OCI-LY7 (cell line): ENCODE data around the gene C3orf18. TPM values are rescaled to one million over a fixed set of nuclear protein-coding genes. Genes with fewer than 3 reads are reported as not detected.

Experiments
- BruUV-seq: library from RNA; stranded (reverse); fragments of 400-500 nt; replicated peaks from 2 replicates; lab custom pipeline; 2021; lab: Mats Ljungman, UMichigan
- CTCF ChIA-PET: fragments of 300-600 bp; sonication (Branson Sonifier 250); formaldehyde crosslinking; loops from one replicate; lab custom pipeline; 2022; ENCODE audit warnings: antibody characterized with exemption; ENCODE audit not compliant: unreplicated experiment; lab: Charles Lee
- POLR2A ChIA-PET: fragments of 300-600 bp; sonication (Branson Sonifier 250); formaldehyde crosslinking; loops from one replicate; lab custom pipeline; 2022; ENCODE audit warnings: antibody characterized with exemption; lab: Charles Lee
- DNase-seq: peaks from one replicate; pipeline ENCODE4 v3.0.0-alpha.2; 2015; ENCODE audit warnings: low spot score
- H2AFZ ChIP-seq: fragments of 200-600 bp; sonication (generic), shearing (Covaris generic); 2 replicates; pipeline ENCODE4 v1.6.1; 2014; ENCODE audit warnings: mild to moderate bottlenecking, antibody characterized with exemption, low read length, moderate library complexity
- H3K27ac ChIP-seq: fragments of 200-600 bp; sonication (generic); 2 replicates; pipeline ENCODE4 v1.5.1; 2014; ENCODE audit warnings: mixed run types, low read depth, mild to moderate bottlenecking, moderate library complexity, low read length, inconsistent platforms; ENCODE audit not compliant: poor library complexity, severe bottlenecking
- H3K36me3 ChIP-seq: fragments of 200-600 bp; sonication (generic); 2 replicates; pipeline ENCODE4 v1.6.1; 2014; ENCODE audit warnings: mild to moderate bottlenecking, antibody characterized with exemption, low read length, moderate library complexity, mixed read lengths; ENCODE audit not compliant: insufficient read depth
- H3K4me1 ChIP-seq: fragments of 200-600 bp; sonication (generic); 2 replicates; pipeline ENCODE4 v1.5.1; 2014; ENCODE audit warnings: mild to moderate bottlenecking, low read length; ENCODE audit not compliant: insufficient read depth, poor library complexity, severe bottlenecking
- H3K4me2 ChIP-seq: fragments of 200-600 bp; sonication (generic); 2 replicates; pipeline ENCODE4 v1.6.1; 2014; ENCODE audit warnings: mild to moderate bottlenecking, low read length
- H3K4me3 ChIP-seq: fragments of 200-600 bp; sonication (generic); 2 replicates; pipeline ENCODE4 v1.5.1; 2014; ENCODE audit warnings: mild to moderate bottlenecking, low read depth, low read length; ENCODE audit not compliant: poor library complexity, severe bottlenecking
- H3K79me2 ChIP-seq: fragments of 200-600 bp; sonication (generic); 2 replicates; pipeline ENCODE4 v1.6.1; 2016; ENCODE audit warnings: low read depth, mild to moderate bottlenecking, low read length, moderate library complexity, mixed read lengths; ENCODE audit not compliant: insufficient read depth
- H3K9me2 ChIP-seq: fragments of 200-600 bp; sonication (generic); 2 replicates; pipeline ENCODE4 v1.6.1; 2016; ENCODE audit warnings: mild to moderate bottlenecking, low read length, mixed read lengths; ENCODE audit not compliant: insufficient read depth
- H3K9me3 ChIP-seq: fragments of 200-600 bp; sonication (generic); 2 replicates; pipeline ENCODE4 v1.6.1; 2014; ENCODE audit warnings: mild to moderate bottlenecking, mixed run types, low read length, mixed read lengths
- H4K20me1 ChIP-seq: fragments of 200-600 bp; sonication (generic); 2 replicates; pipeline ENCODE4 v1.6.1; 2014; ENCODE audit warnings: mild to moderate bottlenecking, antibody characterized with exemption, low read length, moderate library complexity, mixed read lengths; ENCODE audit not compliant: insufficient read depth
- CTCF ChIP-seq: fragments of 200-600 bp; sonication (generic); conservative IDR thresholded peaks from 2 replicates; pipeline ENCODE4 v1.5.1; 2014; ENCODE audit warnings: mild to moderate bottlenecking, antibody characterized with exemption, low read length, moderate library complexity, mixed read lengths
- EZH2phosphoT487 ChIP-seq: fragments of 200-600 bp; sonication (generic); IDR thresholded peaks from 2 replicates; pipeline ENCODE4 v1.6.1; 2018; ENCODE audit warnings: low read depth, borderline replicate concordance, mild to moderate bottlenecking, mixed run types, antibody characterized with exemption, low read length, moderate library complexity, mixed read lengths
- intact Hi-C: fragments of 100-400 bp; cut with micrococcal nuclease; formaldehyde crosslinking; loops from one replicate; pipeline ENCODE4 v1.10.0; 2022; ENCODE audit not compliant: unreplicated experiment
- total RNA-seq, 2 experiments: library from RNA; depleted of rRNA in 1 of 2; stranded (reverse); fragments of >200 nt in 1 of 2; shearing (Covaris generic) in 1 of 2; gene quantifications; 2 replicates each; pipeline ENCODE4 v1.2.3, GENCODE V29; 2014 to 2022

C3orf18 gene
- total RNA-seq, 2 experiments from 2014 or later, result 8.0 to 9.5 TPM

- H3K4me2 ChIP-seq, result no peak overlapping the region
- no peaks in the 10 kb centered on the region for H3K9me3 ChIP-seq
- no peak for TF ChIP-seq EZH2phosphoT487
- no peak for TF ChIP-seq CTCF
- no peak overlapping the region for H2AFZ ChIP-seq
- H3K36me3 ChIP-seq, result no peaks in the 10 kb centered on the region
- no peaks in the 10 kb centered on the region for H3K4me1 ChIP-seq
- ChIA-PET POLR2A (no interaction called here), CTCF (no interaction called here)
- no peaks in the 10 kb centered on the region for H3K9me2 ChIP-seq
- H3K79me2 ChIP-seq, result no peaks in the 10 kb centered on the region
- no TSS peak for BruUV-seq
- no peak overlapping the region for H3K27ac ChIP-seq
- no peak for DNase-seq
- no peaks in the 10 kb centered on the region; the same call in 1 of the 2 replicates for H4K20me1 ChIP-seq
- H3K4me3 ChIP-seq, result no peak overlapping the region
- intact Hi-C loops, result no loop called here
Measured at GRCh38 chr3:50525191-50525910, 42.2 kb downstream of the C3orf18 start.

GRCh38 chr3:50524746-50525145 is 42.8 kb downstream of the C3orf18 start:
- intact Hi-C loops, result no loop called here
- Histone ChIP-seq H3K9me2 (no peaks in the 10 kb centered on the region), H3K36me3 (no peaks in the 10 kb centered on the region), H3K79me2 (no peaks in the 10 kb centered on the region), H2AFZ (no peak overlapping the region), H3K4me3 (no peak overlapping the region), H3K4me1 (no peaks in the 10 kb centered on the region), H3K27ac (no peak overlapping the region), H3K4me2 (no peak overlapping the region), H3K9me3 (no peaks in the 10 kb centered on the region), H4K20me1 (no peaks in the 10 kb centered on the region; the same call in 1 of the 2 replicates)
- POLR2A ChIA-PET, result no interaction called here
- TF ChIP-seq EZH2phosphoT487, result no peak
- TF ChIP-seq CTCF, result no peak
- DNase-seq, result no peak
- CTCF ChIA-PET, result no interaction called here
- no TSS peak for BruUV-seq

GRCh38 chr3:50523279-50523811 is 44.2 kb downstream of the C3orf18 start:
- POLR2A ChIA-PET, result interaction anchor here (0.6 to 0.7 kb wide), 3 partner anchors 75 to 174 kb away, joined by 3 read pairs; no protein-coding TSS in a partner anchor
- H3K36me3 ChIP-seq, result no peaks in the 10 kb centered on the region
- CTCF ChIA-PET, result interaction anchor here (0.6 to 1.3 kb wide), 2 partner anchors 16 to 44 kb away, joined by 3 to 4 read pairs; partner anchors contain the start of gene C3orf18

More at GRCh38 chr3:50523279-50523811, 44.2 kb downstream of the C3orf18 start:
- intact Hi-C loops, result loop anchor here (2.0 kb wide), 1 partner anchor 27 kb away; no protein-coding TSS in a partner anchor
- BruUV-seq, result no TSS peak
- TF ChIP-seq CTCF (no peak), EZH2phosphoT487 (no peak)
- no peaks in the 10 kb centered on the region for H3K9me3 ChIP-seq
- no peak overlapping the region for H3K4me2 ChIP-seq
- no peaks in the 10 kb centered on the region; the same call in 1 of the 2 replicates for H4K20me1 ChIP-seq
- DNase-seq, result no peak
- H3K9me2 ChIP-seq, result no peaks in the 10 kb centered on the region
- no peak overlapping the region for H3K27ac ChIP-seq
- H3K4me1 ChIP-seq, result no peaks in the 10 kb centered on the region
- H3K4me3 ChIP-seq, result no peak overlapping the region
- no peaks in the 10 kb centered on the region for H3K79me2 ChIP-seq
- H2AFZ ChIP-seq, result no peak overlapping the region
